GM19395 (cell line): Measurements from ENCODE around the gene GJA9.
"Not testable (repeated sequence)": the region's sequence is repeated elsewhere in the genome, so short reads cannot be mapped to it uniquely, and the experiment has no call there.

Experiments used
- ATAC-seq: cut with Tn5 transposase; IDR thresholded peaks from one replicate; pipeline ENCODE4 v1.9.1; 2021; ENCODE audit warnings: mild to moderate bottlenecking, moderate library complexity; ENCODE audit not compliant: unreplicated experiment

Gene GJA9

GRCh38 chr1:38875811-38876210, 5.6 kb downstream of the GJA9 start:
- no peak for ATAC-seq

- peak; percentile 94 for ATAC-seq
Observed at GRCh38 chr1:38873027-38873969, 8.1 kb downstream of the GJA9 start, which contains the start of gene MYCBP. TSS of gene MYCBP (minus strand) at chr1:38873348. CDS start at chr1:38873305, 43 bp downstream.

- peak; percentile 30 for ATAC-seq
Observed at GRCh38 chr1:38872401-38873026, 8.9 kb downstream of the GJA9 start.

GRCh38 chr1:38870996-38871395, 10.4 kb downstream of the GJA9 start:
- ATAC-seq, result no peak

GRCh38 chr1:38867208-38867607, 14.2 kb downstream of the GJA9 start:
- no peak for ATAC-seq

- no peak for ATAC-seq
Observed at GRCh38 chr1:38865112-38865715, 16.2 kb downstream of the GJA9 start.

- ATAC-seq, result no peak
Observed at GRCh38 chr1:38860454-38860795, 21.0 kb downstream of the GJA9 start.

GRCh38 chr1:38859561-38860453, 21.6 kb downstream of the GJA9 start, which contains the start of gene RRAGC:
TSS of gene RRAGC (minus strand) at chr1:38859772. CDS start at chr1:38859646, 126 bp downstream.
- ATAC-seq, result peak; percentile 90

- ATAC-seq, result peak; percentile 45
Observed at GRCh38 chr1:38858833-38859560, 22.4 kb downstream of the GJA9 start.

GRCh38 chr1:38852780-38853179, 28.6 kb downstream of the GJA9 start:
- ATAC-seq, result no peak

- no peak for ATAC-seq
Observed at GRCh38 chr1:38848071-38848470, 33.3 kb downstream of the GJA9 start.

GRCh38 chr1:38846210-38846609, 35.2 kb downstream of the GJA9 start:
- ATAC-seq, result no peak

GRCh38 chr1:38845088-38845487, 36.3 kb downstream of the GJA9 start:
- ATAC-seq, result not testable (repeated sequence)

GRCh38 chr1:38840281-38840680, 41.1 kb downstream of the GJA9 start:
- ATAC-seq, result no peak

GRCh38 chr1:38839363-38839762, 42.0 kb downstream of the GJA9 start:
- ATAC-seq, result no peak

GRCh38 chr1:38836316-38836715, 45.1 kb downstream of the GJA9 start:
- ATAC-seq, result not testable (repeated sequence)

- peak; percentile 67 for ATAC-seq
Observed at GRCh38 chr1:38834937-38835827, 46.2 kb downstream of the GJA9 start.

GRCh38 chr1:38834221-38834782, 47.1 kb downstream of the GJA9 start:
- no peak for ATAC-seq

GRCh38 chr1:38833146-38833545, 48.2 kb downstream of the GJA9 start:
- ATAC-seq, result no peak
